GM23248 (cell line): ENCODE measurements around the gene ARHGEF7. TPM values are rescaled to one million over a fixed set of nuclear protein-coding genes. Genes with fewer than 3 reads are reported as not detected.

Source experiments
- DNase-seq: peaks from one replicate; pipeline ENCODE4 v3.0.0-alpha.2; 2015
- H2AFZ ChIP-seq: fragments of 200-600 bp; sonication (generic); 2 replicates; pipeline ENCODE4 v1.6.1; 2016; ENCODE audit warnings: antibody characterized with exemption
- H3F3A ChIP-seq: fragments of 200-600 bp; sonication (generic); 2 replicates; pipeline ENCODE4 v1.6.1; 2016; ENCODE audit warnings: mild to moderate bottlenecking, antibody characterized with exemption, mixed run types; ENCODE audit not compliant: insufficient read depth
- H3K27ac ChIP-seq: fragments of 200-600 bp; sonication (generic); 2 replicates; pipeline ENCODE4 v1.5.1; 2016; ENCODE audit warnings: mild to moderate bottlenecking
- H3K27me3 ChIP-seq: fragments of 200-600 bp; sonication (generic); replicated peaks from 2 replicates; pipeline ENCODE4 v1.6.1; 2016; ENCODE audit warnings: mild to moderate bottlenecking; ENCODE audit not compliant: insufficient read depth
- H3K36me3 ChIP-seq: fragments of 200-600 bp; sonication (generic); 2 replicates; pipeline ENCODE4 v1.6.1; 2016; ENCODE audit warnings: low read depth, mild to moderate bottlenecking
- H3K4me1 ChIP-seq: fragments of 200-600 bp; sonication (generic); 2 replicates; pipeline ENCODE4 v1.6.1; 2016; ENCODE audit warnings: mild to moderate bottlenecking; ENCODE audit not compliant: insufficient read depth
- H3K4me2 ChIP-seq: fragments of 200-600 bp; sonication (generic); one replicate; pipeline ENCODE4 v1.6.1; 2016; ENCODE audit warnings: mild to moderate bottlenecking; ENCODE audit not compliant: unreplicated experiment
- H3K4me3 ChIP-seq: fragments of 200-600 bp; sonication (generic); 2 replicates; pipeline ENCODE4 v1.5.1; 2016; ENCODE audit warnings: mild to moderate bottlenecking
- H3K79me2 ChIP-seq: fragments of 200-600 bp; sonication (generic); 2 replicates; pipeline ENCODE4 v1.6.1; 2016; ENCODE audit warnings: mild to moderate bottlenecking; ENCODE audit not compliant: insufficient read depth
- H3K9ac ChIP-seq: fragments of 200-600 bp; sonication (generic); 2 replicates; pipeline ENCODE4 v1.6.1; 2016; ENCODE audit warnings: mild to moderate bottlenecking
- H3K9me2 ChIP-seq: fragments of 200-600 bp; sonication (generic); 2 replicates; pipeline ENCODE4 v1.6.1; 2016; ENCODE audit warnings: mixed run types, mild to moderate bottlenecking, moderate library complexity; ENCODE audit not compliant: insufficient read depth
- H3K9me3 ChIP-seq: fragments of 200-600 bp; sonication (generic); one replicate; pipeline ENCODE4 v1.6.1; 2017; ENCODE audit warnings: low read depth
- H4K20me1 ChIP-seq: fragments of 200-600 bp; sonication (generic); 2 replicates; pipeline ENCODE4 v1.6.0; 2016; ENCODE audit not compliant: insufficient read depth
- EZH2 ChIP-seq: fragments of 200-600 bp; sonication (generic); IDR thresholded peaks from 2 replicates; pipeline ENCODE4 v1.6.1; 2018; ENCODE audit warnings: antibody characterized with exemption, mild to moderate bottlenecking; ENCODE audit not compliant: insufficient read depth, poor library complexity, severe bottlenecking
- EZH2phosphoT487 ChIP-seq: fragments of 200-600 bp; sonication (generic); IDR thresholded peaks from 2 replicates; pipeline ENCODE4 v1.6.1; 2018; ENCODE audit warnings: antibody characterized with exemption, moderate library complexity, mild to moderate bottlenecking, low read depth; ENCODE audit not compliant: insufficient read depth
- WGBS, 2 experiments: methylation state at CpG; one replicate each; pipeline ENCODE4 v1.1.6; 2015 to 2017; ENCODE audit warnings: low lambda C conversion rate in 2 of 2, low coverage in 1 of 2; ENCODE audit errors: missing lambda C conversion rate in 2 of 2; 5-methylcytosine and 5-hydroxymethylcytosine counted together
- in situ Hi-C: fragments of 300-500 bp; cut with MboI; formaldehyde crosslinking; loops from 2 replicates; pipeline ENCODE4 v1.15.0; 2020
- polyA plus RNA-seq: library from polyadenylated mRNA; unstranded; fragments of >200 nt; fragmentation: Nextera tagmentation; extraction: Ambion mirVana; gene quantifications from 2 replicates; pipeline ENCODE4 v1.2.1, GENCODE V29; 2016
- total RNA-seq: library from RNA; depleted of rRNA; stranded (reverse); fragments of >200 nt; shearing (Covaris generic); gene quantifications from 2 replicates; pipeline ENCODE4 v1.2.3, GENCODE V29; 2014

ARHGEF7 gene
- total and polyA plus RNA-seq, 2 experiments from 2014 or later = 19.0 to 23.0 TPM

DNA sequence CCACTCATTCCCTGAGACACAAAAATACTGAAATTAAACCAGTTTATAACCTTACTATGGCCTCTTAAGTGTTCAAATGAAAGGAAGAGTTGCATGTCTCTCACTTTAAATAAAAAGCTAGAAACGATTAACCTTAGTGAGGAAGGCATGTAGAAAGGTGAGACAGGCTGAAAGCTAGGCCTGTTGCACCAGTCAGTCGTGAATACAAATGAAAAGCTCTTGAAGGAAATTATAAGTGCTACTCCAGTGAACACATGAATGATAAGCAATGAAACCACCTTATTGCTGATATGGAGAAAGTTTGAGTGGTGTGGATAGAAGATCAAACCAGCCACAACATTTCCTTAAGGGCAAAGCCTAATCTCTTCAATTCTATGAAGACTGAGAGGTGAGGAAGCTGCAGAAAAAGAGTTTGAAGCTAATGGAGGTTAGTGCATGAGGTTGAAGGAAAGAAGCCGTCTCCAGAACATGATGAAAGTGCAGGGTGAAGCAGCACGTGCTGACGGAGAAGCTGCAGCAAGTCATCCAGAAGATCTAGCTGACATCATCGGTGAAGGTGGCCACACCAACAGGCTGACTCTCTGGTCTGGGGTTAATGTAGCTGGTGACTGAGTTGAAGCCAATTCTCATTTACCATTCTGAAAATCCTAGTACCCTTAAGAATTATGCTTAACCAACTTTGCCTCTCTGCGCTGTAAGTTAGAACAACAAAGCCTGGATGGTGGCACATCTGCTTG, 110.9 kb downstream of the ARHGEF7 start:
- Histone ChIP-seq H3K27me3 (no peaks in the 10 kb centered on the region), H3K9me2 (no peaks in the 10 kb centered on the region), H3K36me3 (no peaks in the 10 kb centered on the region), H3K79me2 (peaks cover 91% of the 10 kb centered on the region), H2AFZ (no peak overlapping the region), H3F3A (no peaks in the 10 kb centered on the region), H3K9me3 (no peaks in the 10 kb centered on the region), H3K4me3 (no peak overlapping the region), H4K20me1 (0 out of 2 replicates have a peak, but pooled peaks cover 6% of the 10 kb centered on the region), H3K9ac (no peak overlapping the region), H3K4me1 (no peaks in the 10 kb centered on the region), H3K4me2 (no peak overlapping the region), H3K27ac (no peak overlapping the region)
- DNase-seq = no peak
- TF ChIP-seq EZH2 = no peak
- TF ChIP-seq EZH2phosphoT487 = no peak
- 71 to 80% methylated on average over 7 of the region's 7 CpGs for WGBS, 2 experiments
- in situ Hi-C loops = loop anchor here (10.0 kb wide), 1 partner anchor 161 kb away; no protein-coding TSS in a partner anchor

DNA sequence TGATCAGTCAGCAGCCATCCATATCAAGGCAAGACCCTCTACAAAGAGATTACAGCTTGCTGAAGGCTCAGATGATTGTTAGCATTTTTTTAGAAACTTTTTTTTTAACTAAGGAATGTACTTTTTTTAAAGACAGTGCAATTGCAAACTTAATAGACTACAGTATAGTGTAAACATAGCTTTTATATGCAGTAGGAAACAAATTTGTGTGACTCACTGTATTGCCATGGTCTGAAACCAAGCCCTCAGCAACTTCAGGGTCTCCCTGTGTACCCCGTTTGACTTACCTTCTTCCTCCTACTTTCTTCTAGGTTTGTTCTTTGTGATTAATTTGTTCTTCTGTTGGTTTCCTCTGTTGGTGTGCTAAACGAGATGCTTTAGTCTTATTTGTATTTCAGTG, 112.3 kb downstream of the ARHGEF7 start:
- Histone ChIP-seq H3K9ac (no peak overlapping the region), H3K27me3 (no peaks in the 10 kb centered on the region), H3F3A (no peaks in the 10 kb centered on the region), H3K9me3 (no peaks in the 10 kb centered on the region), H2AFZ (no peak overlapping the region), H3K9me2 (no peaks in the 10 kb centered on the region), H3K79me2 (peaks cover 96% of the 10 kb centered on the region), H3K27ac (no peak overlapping the region), H3K4me2 (no peak overlapping the region), H4K20me1 (0 out of 2 replicates have a peak, but pooled peaks cover 6% of the 10 kb centered on the region), H3K4me1 (no peaks in the 10 kb centered on the region), H3K36me3 (no peaks in the 10 kb centered on the region), H3K4me3 (no peak overlapping the region)
- TF ChIP-seq EZH2phosphoT487 = no peak
- TF ChIP-seq EZH2 = no peak
- in situ Hi-C loops = loop anchor here (10.0 kb wide), 1 partner anchor 163 kb away; no protein-coding TSS in a partner anchor
- 72 to 76% methylated on average over 2 of the region's 2 CpGs for WGBS, 2 experiments
- DNase-seq = no peak

- Histone ChIP-seq H3K4me2 (no peak overlapping the region), H3K36me3 (no peaks in the 10 kb centered on the region), H3K79me2 (peaks cover 96% of the 10 kb centered on the region), H3K4me3 (no peak overlapping the region), H3F3A (no peaks in the 10 kb centered on the region), H3K9me2 (no peaks in the 10 kb centered on the region), H4K20me1 (0 out of 2 replicates have a peak, but pooled peaks cover 6% of the 10 kb centered on the region), H3K9me3 (no peaks in the 10 kb centered on the region), H3K27me3 (no peaks in the 10 kb centered on the region), H3K9ac (no peak overlapping the region), H2AFZ (no peak overlapping the region), H3K27ac (no peak overlapping the region), H3K4me1 (peaks cover 6% of the 10 kb centered on the region; the same call in 1 of the 2 replicates)
- TF ChIP-seq EZH2 = no peak
- TF ChIP-seq EZH2phosphoT487 = no peak
- no peak for DNase-seq
- WGBS, 2 experiments = 92 to 93% methylated on average over 27 of the region's 27 CpGs
- in situ Hi-C loops = loop anchor here (10.0 kb wide), 1 partner anchor 164 kb away; no protein-coding TSS in a partner anchor
Measured at GRCh38 chr13:111228262-111229144, 113.4 kb downstream of the ARHGEF7 start.

DNA sequence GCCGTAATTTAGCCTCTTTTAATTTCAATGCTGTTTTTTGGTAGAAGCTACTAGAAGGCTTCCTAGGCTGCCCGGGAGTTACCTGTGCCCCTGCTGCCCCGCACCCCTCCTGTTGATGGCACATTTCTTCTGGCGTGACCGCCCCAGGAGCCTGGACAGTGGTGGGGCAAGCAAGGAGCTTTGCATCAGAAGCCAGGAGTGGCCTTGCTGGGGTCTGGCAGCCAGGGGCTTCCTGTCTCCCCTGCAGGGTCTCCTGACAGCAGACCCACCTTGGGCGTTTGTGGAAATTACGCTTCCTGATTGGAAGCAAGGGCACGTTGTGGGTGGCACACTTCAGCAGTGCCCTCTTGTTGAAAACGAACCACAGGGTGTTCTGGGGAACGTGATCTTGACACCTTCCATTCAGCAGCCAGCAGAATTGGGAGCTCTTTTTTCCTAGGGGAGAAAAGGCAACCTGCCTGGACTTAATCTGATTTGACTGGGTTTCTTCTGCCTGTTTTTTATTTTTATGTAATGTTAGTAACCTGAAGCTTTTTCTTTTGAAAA, 115.3 kb downstream of the ARHGEF7 start:
- H3K9ac ChIP-seq = no peak overlapping the region
- H4K20me1 ChIP-seq = 0 out of 2 replicates have a peak, but pooled peaks cover 6% of the 10 kb centered on the region
- no peak for DNase-seq
- no peak for TF ChIP-seq EZH2phosphoT487
- 69 to 72% methylated on average over 10 of the region's 10 CpGs for WGBS, 2 experiments
- in situ Hi-C loops = no loop called here
- H3K4me2 ChIP-seq = no peak overlapping the region
- no peaks in the 10 kb centered on the region for H3K9me2 ChIP-seq
- H3K36me3 ChIP-seq = no peaks in the 10 kb centered on the region
- peaks cover 6% of the 10 kb centered on the region; the same call in 1 of the 2 replicates for H3K4me1 ChIP-seq
- no peak overlapping the region for H3K27ac ChIP-seq
- H3F3A ChIP-seq = no peaks in the 10 kb centered on the region
- peaks cover 97% of the 10 kb centered on the region for H3K79me2 ChIP-seq
- H3K4me3 ChIP-seq = no peak overlapping the region
- no peaks in the 10 kb centered on the region for H3K9me3 ChIP-seq
- H3K27me3 ChIP-seq = no peaks in the 10 kb centered on the region
- no peak overlapping the region for H2AFZ ChIP-seq
